CD4-positive, alpha-beta T cell treated with Interleukin-6 at 100 ng/mL for 8 hours (primary cell): ENCODE results near the gene COX14.
"Not testable (repeated sequence)": the region's sequence is repeated elsewhere in the genome, so short reads cannot be mapped to it uniquely, and the experiment has no call there.

Experiments
- DNase-seq: peaks from one replicate; pipeline ENCODE4 v3.0.0-alpha.2; 2020; ENCODE audit warnings: mixed read lengths, low spot score

The COX14 gene

GRCh38 chr12:50154947-50155346 is 42.9 kb downstream of the COX14 start:
- DNase-seq, result not testable (repeated sequence)

GRCh38 chr12:50156641-50157040 is 44.6 kb downstream of the COX14 start:
- DNase-seq, result no peak

DNA sequence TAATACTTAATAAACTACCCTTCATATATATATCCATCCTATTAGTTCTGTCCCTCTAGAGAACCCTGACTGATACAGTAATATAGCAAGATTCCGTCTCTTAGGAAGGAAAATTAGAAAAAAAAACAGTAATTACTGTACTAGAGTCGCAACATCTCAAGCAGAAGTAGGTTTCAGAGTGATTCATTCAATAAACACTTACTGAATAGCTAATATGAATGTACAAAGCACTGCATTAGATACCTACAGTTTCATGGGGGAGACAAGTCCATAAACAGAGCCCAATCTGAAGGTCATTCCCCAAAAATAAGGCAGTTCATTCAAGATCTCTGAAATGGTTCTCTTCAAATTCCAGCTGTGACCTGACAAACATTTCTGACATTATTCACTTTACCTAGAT is 45.2 kb downstream of the COX14 start:
- no peak for DNase-seq

GRCh38 chr12:50160643-50161042 is 48.6 kb downstream of the COX14 start:
- no peak for DNase-seq

GRCh38 chr12:50162230-50162629 is 50.2 kb downstream of the COX14 start:
- no peak for DNase-seq

- no peak for DNase-seq
Measured at GRCh38 chr12:50164963-50165362, 52.9 kb downstream of the COX14 start.

DNA sequence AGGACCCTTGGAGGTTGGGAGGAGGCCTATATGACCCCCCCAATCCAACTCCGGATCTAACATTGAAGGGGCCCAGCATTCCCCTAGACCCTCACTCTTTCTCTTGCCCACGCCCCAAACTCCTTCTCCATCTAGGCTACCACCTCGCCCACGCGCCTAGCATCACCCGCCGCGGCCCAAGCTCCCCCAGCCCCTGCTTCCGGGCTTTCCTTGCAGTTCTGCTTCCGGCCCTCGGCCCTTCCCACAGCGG is 54.7 kb downstream of the COX14 start:
- no peak for DNase-seq

GRCh38 chr12:50167049-50167828 is 55.2 kb downstream of the COX14 start, which contains the start of gene CERS5:
CERS5 (minus strand) TSS chr12:50167369; CDS start chr12:50167297, 72 bp downstream.
- DNase-seq, result peak; percentile 98
